GM12872 (cell line): ENCODE data around the gene ST3GAL3.

ENCODE experiments used
- CTCF ChIP-seq: IDR thresholded peaks from 3 replicates; pipeline ENCODE4 v1.5.1; 2011; ENCODE audit warnings: low read depth, mild to moderate bottlenecking, low read length, moderate library complexity; ENCODE audit not compliant: insufficient read depth

The ST3GAL3 gene

GRCh38 chr1:43711524-43712386 is 4.4 kb downstream of the ST3GAL3 start:
- TF ChIP-seq CTCF: no peak

GRCh38 chr1:43716559-43717281 is 9.4 kb downstream of the ST3GAL3 start:
- no peak for TF ChIP-seq CTCF

GRCh38 chr1:43719063-43719462 is 11.7 kb downstream of the ST3GAL3 start:
- no peak for TF ChIP-seq CTCF

- TF ChIP-seq CTCF: no peak
Measured at GRCh38 chr1:43722810-43723209, 15.5 kb downstream of the ST3GAL3 start.

- no peak for TF ChIP-seq CTCF
Measured at GRCh38 chr1:43729816-43730463, 22.6 kb downstream of the ST3GAL3 start.

- no peak for TF ChIP-seq CTCF
Measured at GRCh38 chr1:43731867-43732531, 24.7 kb downstream of the ST3GAL3 start.

- no peak for TF ChIP-seq CTCF
Measured at GRCh38 chr1:43736819-43737218, 29.5 kb downstream of the ST3GAL3 start.
